ENCODE results near the gene NF2.

The NF2 gene

DNA sequence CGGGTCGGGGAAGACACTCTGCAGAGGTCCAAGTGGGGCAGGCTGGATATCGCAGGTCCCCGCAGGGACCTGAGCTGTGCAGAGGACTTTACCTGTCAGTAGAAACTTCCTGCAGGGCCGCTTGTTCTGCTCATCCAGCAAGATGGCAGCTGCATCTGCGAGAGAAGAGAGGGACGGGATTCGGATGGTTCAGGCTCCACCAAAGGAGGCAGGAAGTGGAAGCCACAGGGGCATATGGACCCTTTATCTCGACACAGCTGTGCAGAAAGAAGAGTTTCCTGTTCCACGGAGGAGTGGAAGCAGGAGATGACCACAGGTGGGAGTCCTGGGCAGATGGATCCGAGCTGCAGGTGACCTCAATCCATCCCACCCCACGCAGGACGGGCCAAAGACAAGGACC is 138.9 kb downstream of the NF2 start:
- no peaks in the 10 kb centered on the region for H3K36me3 ChIP-seq (ENCODE audit: low read length)
- no peaks in the 10 kb centered on the region for H3K79me2 ChIP-seq (ENCODE audit: insufficient read depth, low read length)
- H3K27me3 ChIP-seq (ENCODE audit: low read length), result no peaks in the 10 kb centered on the region
- H3K9me3 ChIP-seq (ENCODE audit: insufficient read depth, low read length), result no peaks in the 10 kb centered on the region
- H3K4me3 ChIP-seq (ENCODE audit: insufficient read depth, low read length, poor library complexity, severe bottlenecking), result no peak overlapping the region
- H4K20me1 ChIP-seq (ENCODE audit: low read depth, low read length), result no peaks in the 10 kb centered on the region
- no peaks in the 10 kb centered on the region for H3K9me2 ChIP-seq (replicated peaks; ENCODE audit: insufficient read depth, low read length)
- no peak overlapping the region for H3K4me2 ChIP-seq (ENCODE audit: low read depth, low read length, poor library complexity, severe bottlenecking)
- no peaks in the 10 kb centered on the region for H3F3A ChIP-seq (ENCODE audit: insufficient read depth)
- TF ChIP-seq, protein P1, sequence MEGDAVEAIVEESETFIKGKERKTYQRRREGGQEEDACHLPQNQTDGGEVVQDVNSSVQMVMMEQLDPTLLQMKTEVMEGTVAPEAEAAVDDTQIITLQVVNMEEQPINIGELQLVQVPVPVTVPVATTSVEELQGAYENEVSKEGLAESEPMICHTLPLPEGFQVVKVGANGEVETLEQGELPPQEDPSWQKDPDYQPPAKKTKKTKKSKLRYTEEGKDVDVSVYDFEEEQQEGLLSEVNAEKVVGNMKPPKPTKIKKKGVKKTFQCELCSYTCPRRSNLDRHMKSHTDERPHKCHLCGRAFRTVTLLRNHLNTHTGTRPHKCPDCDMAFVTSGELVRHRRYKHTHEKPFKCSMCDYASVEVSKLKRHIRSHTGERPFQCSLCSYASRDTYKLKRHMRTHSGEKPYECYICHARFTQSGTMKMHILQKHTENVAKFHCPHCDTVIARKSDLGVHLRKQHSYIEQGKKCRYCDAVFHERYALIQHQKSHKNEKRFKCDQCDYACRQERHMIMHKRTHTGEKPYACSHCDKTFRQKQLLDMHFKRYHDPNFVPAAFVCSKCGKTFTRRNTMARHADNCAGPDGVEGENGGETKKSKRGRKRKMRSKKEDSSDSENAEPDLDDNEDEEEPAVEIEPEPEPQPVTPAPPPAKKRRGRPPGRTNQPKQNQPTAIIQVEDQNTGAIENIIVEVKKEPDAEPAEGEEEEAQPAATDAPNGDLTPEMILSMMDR (IDR thresholded peaks at IDR 0.05; ENCODE audit: insufficient read depth, low read length, poor library complexity, severe bottlenecking), result no peak
- no peak for TF ChIP-seq EZH2phosphoT487 (conservative IDR thresholded peaks at IDR 0.05; ENCODE audit: low read length)
- no peak overlapping the region for H2AFZ ChIP-seq (ENCODE audit: low read depth, low read length, severe bottlenecking)
- no peak overlapping the region for H3K27ac ChIP-seq (ENCODE audit: low read depth, low read length)
- no peak overlapping the region for H3K9ac ChIP-seq (ENCODE audit: low read length)

DNA sequence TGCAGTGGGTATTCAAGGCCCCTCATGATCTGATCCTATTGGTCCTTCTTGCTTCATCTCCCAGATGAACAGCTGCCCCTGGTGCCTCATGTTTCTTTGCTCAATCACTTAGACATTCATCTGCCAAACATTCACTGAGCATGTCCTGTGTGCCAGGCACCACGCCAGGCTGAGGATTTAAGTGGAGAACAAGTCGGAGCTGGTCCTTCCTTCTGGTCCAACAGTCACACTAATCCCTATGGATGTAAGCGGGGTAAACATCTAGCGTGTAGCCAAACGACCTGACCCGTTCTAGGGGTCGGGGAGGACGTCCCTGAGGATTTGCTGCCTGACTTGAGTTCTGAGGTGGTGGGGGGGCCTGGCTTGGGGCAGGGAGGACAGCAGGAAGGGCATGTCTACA is 141.5 kb downstream of the NF2 start:
- H2AFZ ChIP-seq (ENCODE audit: low read depth, low read length, severe bottlenecking), result no peak overlapping the region
- H3K36me3 ChIP-seq (ENCODE audit: low read length), result no peaks in the 10 kb centered on the region
- H3K27me3 ChIP-seq (ENCODE audit: low read length), result no peaks in the 10 kb centered on the region
- H3K9me2 ChIP-seq (replicated peaks; ENCODE audit: insufficient read depth, low read length), result no peaks in the 10 kb centered on the region
- H3K9me3 ChIP-seq (ENCODE audit: insufficient read depth, low read length), result no peaks in the 10 kb centered on the region
- no peak overlapping the region for H3K9ac ChIP-seq (ENCODE audit: low read length)
- H4K20me1 ChIP-seq (ENCODE audit: low read depth, low read length), result no peaks in the 10 kb centered on the region
- H3K27ac ChIP-seq (ENCODE audit: low read depth, low read length), result no peak overlapping the region
- H3K4me2 ChIP-seq (ENCODE audit: low read depth, low read length, poor library complexity, severe bottlenecking), result no peak overlapping the region
- H3K79me2 ChIP-seq (ENCODE audit: insufficient read depth, low read length), result no peaks in the 10 kb centered on the region
- no peaks in the 10 kb centered on the region for H3F3A ChIP-seq (ENCODE audit: insufficient read depth)
- TF ChIP-seq, protein P1 (IDR thresholded peaks at IDR 0.05; ENCODE audit: insufficient read depth, low read length, poor library complexity, severe bottlenecking), result no peak
- no peak for TF ChIP-seq EZH2phosphoT487 (conservative IDR thresholded peaks at IDR 0.05; ENCODE audit: low read length)
- no peak overlapping the region for H3K4me3 ChIP-seq (ENCODE audit: insufficient read depth, low read length, poor library complexity, severe bottlenecking)

DNA sequence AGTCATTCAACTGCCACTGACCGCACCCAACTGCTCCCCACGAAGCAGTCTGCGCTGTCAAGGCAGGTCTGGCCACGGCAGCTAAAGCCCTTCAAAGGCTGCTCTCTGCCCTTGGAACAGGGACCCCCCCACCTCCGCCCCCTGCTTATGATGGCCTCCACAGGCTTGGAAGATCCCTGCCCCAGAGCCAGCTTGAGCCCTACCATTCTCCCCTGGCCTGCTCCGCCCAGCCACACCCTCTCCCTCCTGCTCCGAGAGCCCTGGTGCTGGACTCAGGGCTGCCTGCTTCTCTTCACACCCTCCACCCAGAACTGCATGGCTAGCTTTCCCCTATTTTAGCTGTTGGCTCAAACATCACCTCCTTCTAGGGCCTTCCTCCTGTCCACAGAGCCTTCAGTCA is 144.4 kb downstream of the NF2 start:
- no peak overlapping the region for H2AFZ ChIP-seq (ENCODE audit: low read depth, low read length, severe bottlenecking)
- H3K9me3 ChIP-seq (ENCODE audit: insufficient read depth, low read length), result no peaks in the 10 kb centered on the region
- no peaks in the 10 kb centered on the region for H3K27me3 ChIP-seq (ENCODE audit: low read length)
- no peak overlapping the region for H3K27ac ChIP-seq (ENCODE audit: low read depth, low read length)
- TF ChIP-seq, protein P1 (IDR thresholded peaks at IDR 0.05; ENCODE audit: insufficient read depth, low read length, poor library complexity, severe bottlenecking), result no peak
- no peak for TF ChIP-seq EZH2phosphoT487 (conservative IDR thresholded peaks at IDR 0.05; ENCODE audit: low read length)
- H3K9ac ChIP-seq (ENCODE audit: low read length), result no peak overlapping the region
- no peak overlapping the region for H3K4me3 ChIP-seq (ENCODE audit: insufficient read depth, low read length, poor library complexity, severe bottlenecking)
- H3K4me2 ChIP-seq (ENCODE audit: low read depth, low read length, poor library complexity, severe bottlenecking), result no peak overlapping the region
- no peaks in the 10 kb centered on the region for H3K36me3 ChIP-seq (ENCODE audit: low read length)
- H3F3A ChIP-seq (ENCODE audit: insufficient read depth), result no peaks in the 10 kb centered on the region
- H3K9me2 ChIP-seq (replicated peaks; ENCODE audit: insufficient read depth, low read length), result no peaks in the 10 kb centered on the region
- H3K79me2 ChIP-seq (ENCODE audit: insufficient read depth, low read length), result no peaks in the 10 kb centered on the region
- no peaks in the 10 kb centered on the region for H4K20me1 ChIP-seq (ENCODE audit: low read depth, low read length)
